KG1 (cell line): ENCODE measurements around the gene C2CD2.

Experiments used
- DNase-seq: peaks from one replicate; lab custom pipeline; 2025; lab: John Stamatoyannopoulos, UW

The C2CD2 gene

DNA sequence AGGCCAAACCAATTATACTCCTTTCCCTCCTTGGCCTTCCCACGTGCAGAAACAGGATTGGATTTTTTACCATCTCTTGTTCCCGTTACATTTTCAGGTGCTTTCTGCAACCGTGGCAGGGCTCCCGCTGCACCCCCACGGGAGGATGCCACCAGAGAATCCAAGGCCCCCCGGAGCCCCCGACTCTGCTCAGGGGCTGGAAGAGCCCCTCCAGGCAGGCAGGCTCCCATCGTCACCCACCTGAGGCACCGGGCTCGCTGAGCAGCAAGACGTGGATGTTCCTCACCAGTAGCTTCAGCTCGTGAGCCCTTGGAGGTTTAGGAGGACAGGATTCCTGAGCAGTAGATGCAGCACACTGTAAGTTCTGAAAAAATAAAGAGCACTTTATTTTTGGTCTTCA lies 39.5 kb downstream of the C2CD2 start:
- no peak for DNase-seq

DNA sequence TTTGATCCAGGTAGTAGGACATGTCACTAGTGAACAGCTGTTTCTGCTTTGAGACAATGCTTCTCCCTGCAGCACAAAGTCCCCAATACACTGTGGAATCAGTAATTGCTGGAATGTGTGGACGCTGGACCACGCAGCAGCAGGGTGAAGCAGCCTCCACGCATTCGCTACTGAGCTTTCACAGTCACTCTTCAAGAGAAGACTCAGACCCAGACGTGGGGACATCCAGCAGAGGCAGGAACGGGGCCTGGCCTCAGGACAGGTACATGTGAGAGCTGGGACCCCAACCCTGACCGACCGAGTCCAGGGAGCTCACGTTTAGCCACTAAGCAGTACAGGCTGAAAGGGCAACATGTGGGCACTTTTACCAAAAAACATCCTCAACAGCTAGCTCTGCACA lies 40.6 kb downstream of the C2CD2 start:
- DNase-seq, result no peak

DNA sequence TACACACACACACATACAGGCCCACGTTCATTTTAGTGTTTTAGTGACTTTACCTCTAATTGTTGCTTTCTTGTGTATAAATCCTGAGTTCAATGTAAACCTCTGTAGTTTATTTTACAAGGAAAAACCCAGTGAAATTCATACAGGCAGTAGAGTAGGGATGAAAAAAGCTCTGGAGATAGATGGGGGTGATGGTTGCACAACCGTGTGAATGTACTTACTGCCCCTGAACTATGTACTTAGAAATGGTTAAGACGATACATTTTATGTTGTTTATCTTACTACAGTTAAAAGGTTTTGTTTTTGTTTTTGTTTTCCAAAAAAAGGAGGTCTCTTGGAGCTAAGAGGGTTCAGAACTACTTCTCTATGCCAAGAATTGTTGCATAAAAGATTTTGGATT lies 45.0 kb downstream of the C2CD2 start:
- no peak for DNase-seq

DNA sequence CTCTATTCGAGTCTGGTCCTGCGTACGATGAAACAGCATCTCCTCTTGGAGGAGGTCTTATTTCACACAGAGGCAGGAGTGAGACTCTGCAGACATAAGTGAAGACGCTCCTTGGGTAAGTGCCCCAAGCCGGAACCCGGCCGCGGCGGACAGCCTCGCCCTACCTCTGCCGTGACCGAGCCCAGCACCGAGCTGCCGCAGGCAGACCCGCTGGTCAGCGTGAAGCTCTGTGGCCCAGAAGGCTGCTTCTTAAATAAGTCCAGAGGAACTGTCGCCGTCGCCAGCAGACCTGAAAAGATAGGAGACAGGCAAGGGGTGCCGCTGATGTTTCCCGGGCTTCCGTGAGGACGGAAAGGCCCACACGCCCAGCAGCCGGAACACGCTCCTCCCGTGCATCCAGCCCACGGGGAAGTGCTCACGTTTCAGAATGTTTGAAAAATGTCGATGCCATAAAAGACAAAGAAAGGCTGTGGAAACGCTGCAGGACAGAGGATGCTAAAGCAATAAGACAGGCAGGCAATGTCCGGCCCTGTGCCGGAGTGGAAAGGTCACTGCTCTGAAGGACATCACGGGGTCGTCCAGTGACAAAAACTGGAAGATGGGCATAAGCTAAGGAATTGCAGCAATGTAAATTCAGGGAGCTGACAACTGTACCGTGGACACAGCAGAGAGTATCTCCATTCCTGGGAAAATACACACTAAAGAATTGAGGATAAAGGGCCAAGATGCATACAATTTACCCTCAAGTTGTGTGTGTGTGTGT lies 46.1 kb downstream of the C2CD2 start:
- no peak for DNase-seq

DNA sequence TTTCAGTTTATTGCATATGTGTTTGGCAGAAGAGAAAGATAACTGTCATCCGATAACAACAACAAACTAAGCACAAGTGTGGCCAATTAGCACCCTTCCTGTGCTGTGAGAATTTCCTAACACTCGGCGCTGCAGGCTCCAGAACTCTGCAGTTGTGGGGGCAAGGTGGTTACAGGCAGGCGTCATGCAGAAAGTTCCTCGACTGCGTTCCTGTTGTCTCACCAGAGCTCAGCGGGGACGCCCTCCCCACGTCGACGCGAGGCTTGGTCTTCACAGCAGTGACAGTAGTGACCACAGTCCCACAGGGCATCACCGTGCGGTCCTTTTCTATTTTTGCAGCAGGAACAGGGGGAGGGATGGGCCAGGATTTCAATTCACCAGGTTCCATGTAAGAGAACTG lies 47.0 kb downstream of the C2CD2 start:
- DNase-seq, result no peak

DNA sequence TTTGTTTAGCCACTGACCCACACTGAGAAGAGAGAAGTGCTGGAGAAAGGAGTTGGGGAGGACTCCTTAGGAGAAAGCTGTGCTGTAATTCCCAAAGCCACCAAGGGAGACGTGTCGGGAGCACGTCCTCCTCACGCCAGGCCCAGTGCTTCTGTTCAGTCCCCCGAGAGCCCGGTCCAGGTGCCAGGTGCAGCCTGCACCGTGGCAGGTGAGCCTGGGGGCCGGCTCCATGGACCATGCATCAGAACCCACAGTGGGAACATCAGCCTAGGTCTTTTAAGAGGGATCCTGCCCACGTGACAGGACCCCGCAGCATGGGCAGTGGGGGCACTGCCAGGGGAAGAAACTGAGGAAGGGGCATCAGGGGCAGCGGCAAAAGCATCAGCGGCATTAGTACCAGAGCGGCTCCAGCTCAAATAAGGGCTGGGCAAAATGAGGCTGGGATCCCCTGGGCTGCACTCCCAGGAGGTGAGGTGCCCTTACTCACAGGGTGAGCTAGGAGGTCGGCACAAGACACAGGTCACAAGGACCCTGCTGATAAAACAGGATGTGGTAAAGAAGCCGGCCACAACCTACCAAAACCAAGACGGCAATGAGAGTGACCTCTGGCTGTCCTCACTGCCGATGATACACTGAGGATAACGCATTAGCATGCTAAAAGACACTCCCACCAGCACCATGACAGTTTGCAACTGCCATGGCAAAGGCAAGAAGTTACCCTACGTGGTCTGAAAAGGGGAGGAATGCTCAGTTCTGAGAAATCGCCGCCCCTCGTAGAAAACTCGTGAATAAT lies 50.1 kb downstream of the C2CD2 start:
- no peak for DNase-seq

DNA sequence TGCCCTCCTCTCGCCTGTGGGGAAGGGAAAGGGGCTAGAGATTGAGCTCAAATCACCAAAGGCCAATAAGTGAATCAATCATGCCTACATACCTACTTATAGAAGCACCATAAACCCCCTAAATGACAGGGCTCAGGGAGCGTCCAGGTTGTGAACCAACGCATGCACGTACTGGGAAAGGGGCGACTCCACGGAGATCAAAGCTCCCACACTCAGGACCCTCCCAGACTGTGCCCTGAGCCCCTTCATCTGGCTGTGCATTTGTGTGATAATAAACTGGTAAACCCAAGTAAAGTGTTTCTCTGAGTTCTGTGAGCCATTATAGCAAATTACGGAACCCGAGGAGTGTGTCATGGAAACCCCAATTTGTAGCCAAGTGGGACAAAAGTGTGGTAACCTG lies 50.9 kb downstream of the C2CD2 start:
- no peak for DNase-seq

DNA sequence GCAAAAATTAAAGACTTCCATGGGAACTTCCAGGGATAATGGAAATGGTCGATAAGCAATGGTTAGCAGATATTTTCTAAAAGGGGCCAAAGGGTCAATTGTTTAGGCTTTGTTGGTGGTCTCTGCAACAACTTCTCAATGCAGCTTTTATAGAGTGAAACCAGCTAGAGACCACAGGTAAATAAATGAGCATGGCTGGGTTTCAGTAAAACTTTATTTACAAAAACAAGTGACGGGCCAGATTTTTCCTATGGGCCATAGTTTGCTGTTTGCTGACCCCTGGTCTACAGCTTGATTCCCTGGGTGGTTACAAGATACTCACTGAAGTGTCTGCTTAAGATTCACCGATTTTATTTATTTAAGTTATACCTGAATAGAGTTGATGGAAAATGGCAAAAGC lies 52.0 kb downstream of the C2CD2 start:
- no peak for DNase-seq

DNA sequence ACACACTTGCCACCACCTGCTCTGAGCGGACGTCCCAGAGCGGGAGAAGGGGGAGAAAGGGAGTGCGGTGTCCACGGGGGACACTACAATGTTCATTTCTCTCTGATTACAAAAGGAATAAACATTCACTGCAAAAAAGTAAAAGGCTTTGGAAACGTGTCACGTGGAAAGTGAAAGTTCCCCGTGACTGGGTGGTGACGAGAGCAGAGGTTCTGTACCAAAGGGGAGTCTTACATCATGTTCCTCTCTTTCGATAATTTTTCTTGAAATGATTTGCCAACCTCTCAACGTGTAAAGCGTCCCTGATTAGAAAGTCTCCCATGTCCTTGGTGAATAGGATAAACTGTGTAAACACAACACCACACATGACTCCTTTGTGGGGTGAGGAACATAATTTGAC lies 52.7 kb downstream of the C2CD2 start:
- DNase-seq, result no peak

DNA sequence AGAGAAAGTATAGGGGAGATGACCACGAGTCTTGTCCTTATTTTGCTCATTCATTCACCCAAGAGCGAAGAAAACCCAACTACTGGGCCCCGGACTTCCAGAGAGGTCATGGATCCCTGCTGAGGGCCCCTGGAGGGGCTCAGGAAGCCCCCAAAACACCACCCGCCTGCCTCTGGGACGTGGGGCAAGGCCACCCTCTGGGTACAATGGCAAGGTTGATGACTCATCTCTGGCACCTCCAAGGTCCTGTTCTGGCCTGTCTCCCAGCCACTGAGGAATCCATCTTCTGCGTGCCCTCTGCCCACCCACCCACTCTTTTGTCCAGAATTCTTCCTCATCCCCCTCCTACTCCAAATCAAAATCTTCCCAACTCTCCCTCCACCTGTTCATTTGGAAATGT lies 53.4 kb downstream of the C2CD2 start:
- no peak for DNase-seq

DNA sequence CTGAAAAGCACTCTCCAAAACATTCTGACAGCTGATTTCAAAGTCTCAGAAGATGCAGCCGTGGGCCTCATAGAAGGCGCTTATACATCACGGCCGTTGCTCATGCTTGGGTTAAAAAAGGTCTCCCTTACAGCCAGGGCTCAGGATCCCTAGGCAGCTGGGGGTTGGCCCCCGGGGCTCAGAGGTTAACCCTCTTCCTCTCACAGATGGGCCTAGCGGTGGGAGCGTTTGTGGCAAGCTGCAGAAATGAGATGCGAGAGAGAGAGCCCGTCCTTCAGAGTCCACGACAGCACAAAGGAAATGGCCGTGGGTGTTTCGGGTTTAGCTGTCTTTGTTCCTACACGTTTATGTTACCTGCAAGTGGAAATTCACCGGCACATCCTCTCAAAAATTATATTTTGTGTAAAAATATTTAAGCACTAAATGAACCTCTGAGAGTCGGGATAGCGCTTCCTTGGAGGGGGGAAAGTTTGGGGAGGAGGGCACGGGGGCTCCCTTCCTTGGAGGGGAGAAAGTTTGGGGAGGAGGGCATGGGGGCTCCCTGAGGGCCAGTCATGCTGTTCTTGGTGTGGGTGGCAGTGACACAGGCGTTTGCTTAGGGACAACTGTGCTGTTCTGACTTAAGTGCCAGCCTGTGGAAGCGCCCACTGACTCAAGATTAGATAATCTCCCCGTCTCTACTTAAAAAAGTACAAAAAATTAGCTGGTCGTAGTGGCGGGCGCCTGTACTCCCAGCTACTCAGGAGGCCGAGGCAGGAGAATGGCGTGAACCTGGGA lies 54.2 kb downstream of the C2CD2 start:
- DNase-seq, result peak; percentile 74

DNA sequence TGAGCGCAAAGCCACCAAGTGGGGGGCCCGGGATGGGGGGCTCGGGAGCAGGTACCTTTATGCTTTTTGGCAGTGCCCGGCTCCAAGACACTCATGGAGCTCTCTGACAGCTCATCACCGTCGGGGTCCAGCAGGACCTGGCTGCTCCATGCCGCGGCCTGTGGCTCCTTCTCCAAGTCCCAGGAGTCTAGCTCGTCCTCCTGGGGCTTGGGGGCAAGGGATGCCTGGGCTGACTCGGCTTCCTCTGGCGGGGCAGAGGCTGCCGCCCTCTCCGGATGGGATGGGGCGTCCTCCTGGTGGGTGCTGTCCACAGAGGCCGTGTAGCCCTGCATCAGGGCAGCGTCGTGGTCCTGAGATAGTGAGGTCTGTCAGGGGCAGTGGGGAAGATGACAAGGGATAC lies 54.8 kb downstream of the C2CD2 start:
- no peak for DNase-seq

DNA sequence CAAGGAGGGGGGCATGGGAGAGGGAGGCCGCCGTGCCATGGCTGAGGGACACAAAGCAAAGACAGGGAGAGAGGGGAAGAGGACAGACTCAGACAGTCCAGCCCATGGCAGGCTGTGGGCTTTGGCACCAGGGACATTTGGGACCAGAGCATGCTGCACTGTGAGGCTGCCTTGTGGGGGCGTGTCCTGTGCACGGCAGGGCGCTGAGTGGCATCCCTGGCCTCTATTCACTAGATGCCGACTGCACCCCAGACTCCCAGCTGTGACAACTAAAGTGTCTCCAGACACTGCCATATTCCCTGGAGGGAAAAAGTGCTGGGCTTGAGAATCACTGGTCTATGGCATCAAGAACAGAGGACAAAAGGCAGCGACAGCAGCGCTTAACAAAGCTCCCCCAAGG lies 56.1 kb downstream of the C2CD2 start:
- DNase-seq, result no peak

DNA sequence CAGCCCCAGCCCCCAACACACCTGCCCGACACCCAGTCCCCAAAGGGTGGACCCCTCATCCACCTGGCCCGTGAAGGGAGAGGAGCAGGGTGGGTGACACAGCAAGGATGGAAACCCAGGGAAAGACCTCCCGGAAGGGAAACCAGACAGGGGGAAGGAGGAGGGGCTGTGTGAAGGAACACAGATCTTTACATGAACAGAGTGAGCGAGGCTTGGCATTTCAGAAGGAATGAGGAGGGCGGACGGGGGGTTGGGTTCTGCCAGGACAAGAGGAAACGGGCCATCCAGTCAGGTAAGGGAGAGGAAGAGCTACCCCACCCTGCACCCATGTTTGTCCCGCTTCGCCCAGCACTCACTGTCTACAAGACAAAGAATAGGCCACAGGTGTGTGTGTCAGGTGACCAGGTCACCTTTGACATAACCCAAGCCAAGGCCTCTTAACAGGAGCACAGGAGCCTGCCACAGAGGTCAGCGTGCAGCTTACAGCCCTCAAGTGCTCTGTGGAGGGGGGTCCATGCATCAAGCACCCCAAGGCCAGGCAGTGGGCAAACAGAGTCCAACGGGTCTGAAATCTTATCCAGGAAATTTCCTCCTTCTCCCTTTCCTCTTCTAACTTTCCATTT lies 56.7 kb downstream of the C2CD2 start:
- no peak for DNase-seq

DNA sequence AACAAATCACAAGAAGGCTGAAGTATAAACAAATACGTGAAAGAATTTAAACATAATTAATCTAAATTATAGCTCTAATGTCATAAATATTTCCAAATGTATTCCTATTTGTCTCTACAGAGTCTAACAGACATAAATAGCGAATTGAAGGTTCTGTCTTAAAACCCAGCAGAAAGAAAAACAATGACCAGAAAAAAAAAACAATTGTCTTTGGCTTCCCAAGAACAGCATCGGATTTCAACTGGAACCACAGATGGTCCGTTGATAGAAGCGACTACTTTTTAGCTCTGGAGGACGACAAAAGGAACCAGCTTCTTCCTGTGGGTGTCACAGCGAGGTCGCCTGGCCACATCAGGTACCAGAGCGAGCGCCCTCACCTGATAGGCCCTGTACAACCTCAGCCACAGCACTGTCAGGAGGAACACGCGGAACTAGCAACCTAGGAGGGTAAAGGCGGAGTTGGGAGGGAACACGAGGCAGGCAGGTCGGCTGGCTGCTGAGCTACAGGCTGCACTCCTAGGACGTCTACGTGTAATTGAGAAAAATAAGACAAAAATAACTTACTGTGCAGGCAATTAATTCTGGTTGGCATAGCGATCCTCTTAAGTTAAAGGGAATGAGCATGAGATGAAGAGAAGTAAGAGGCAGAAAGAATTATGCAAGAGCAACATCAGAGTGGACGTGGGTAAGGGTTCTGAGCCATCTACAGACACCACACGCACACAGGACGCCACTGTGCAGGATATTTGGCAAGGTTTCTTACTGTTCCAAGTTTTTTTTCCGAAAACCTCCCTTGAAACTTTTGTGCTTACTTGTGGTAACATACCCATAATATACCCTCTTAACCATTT lies 58.0 kb downstream of the C2CD2 start:
- DNase-seq, result peak; percentile 62

DNA sequence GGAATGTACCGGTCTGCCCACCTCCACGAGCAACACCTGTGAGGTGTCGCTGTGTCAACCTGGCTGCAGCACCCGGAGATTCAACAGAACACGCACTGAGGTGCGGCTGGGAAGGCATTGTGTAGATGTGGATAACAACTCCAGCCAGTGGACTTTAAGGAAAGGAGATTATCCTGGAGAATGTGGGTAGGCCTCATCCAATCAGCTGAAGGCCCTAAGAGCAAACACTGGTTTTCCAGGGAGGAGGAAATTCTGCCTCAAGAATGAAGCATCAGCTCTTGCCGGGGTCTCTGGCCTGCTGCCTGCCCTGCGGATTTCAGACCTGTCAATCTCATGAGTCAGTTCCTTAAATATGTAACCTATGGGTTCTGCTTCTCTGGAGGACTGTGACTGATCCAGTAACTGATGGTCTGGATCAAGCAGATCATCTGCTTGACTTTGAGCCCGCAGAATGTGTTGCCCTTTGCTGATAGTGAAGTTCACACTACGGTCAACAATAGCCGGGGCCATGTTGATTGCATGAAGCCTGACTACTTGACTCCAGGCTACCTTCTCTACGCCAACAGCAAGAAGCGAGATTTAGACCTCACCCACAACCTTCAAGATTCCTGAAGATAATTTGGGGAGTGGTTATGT lies 58.8 kb downstream of the C2CD2 start:
- peak; percentile 25 for DNase-seq

DNA sequence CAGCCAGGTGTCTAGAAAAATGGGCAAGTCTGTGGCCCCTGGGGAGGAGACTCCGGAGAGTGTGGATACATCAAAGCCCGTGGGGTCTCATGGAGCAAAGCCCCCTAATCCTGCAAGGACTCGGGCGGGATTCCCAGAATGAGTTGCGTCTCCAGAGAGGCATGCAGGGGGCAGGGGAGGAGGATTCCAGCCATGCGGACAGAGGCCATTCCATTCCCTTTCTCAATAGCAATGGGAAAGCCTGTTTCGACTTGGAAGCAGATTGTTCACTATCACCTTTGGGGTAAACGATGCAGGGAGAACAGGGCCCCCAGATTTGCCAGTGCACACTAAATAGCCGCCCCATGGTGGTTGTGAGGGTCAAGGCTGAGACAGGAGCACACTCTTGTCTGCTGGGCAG lies 59.3 kb downstream of the C2CD2 start:
- no peak for DNase-seq

DNA sequence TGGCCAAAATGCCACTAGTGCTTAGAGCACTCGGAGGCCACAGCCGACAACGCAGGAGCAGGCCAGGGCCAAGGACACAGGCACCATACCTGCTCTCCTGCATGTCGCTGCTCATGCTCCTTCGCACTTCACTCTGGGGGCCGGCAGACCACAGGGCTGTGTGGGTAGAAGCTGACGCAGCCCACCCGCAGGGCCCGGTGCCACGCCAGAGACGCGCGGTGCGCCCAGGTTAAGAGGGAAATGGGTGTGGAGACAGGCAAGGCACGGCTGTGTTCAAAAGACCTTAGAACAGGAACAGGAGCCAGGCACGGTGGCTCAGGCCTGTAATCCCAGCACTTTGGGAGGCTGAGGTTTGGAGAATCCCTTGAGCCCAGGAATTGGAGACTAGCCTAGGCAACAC lies 61.1 kb downstream of the C2CD2 start:
- DNase-seq, result no peak

DNA sequence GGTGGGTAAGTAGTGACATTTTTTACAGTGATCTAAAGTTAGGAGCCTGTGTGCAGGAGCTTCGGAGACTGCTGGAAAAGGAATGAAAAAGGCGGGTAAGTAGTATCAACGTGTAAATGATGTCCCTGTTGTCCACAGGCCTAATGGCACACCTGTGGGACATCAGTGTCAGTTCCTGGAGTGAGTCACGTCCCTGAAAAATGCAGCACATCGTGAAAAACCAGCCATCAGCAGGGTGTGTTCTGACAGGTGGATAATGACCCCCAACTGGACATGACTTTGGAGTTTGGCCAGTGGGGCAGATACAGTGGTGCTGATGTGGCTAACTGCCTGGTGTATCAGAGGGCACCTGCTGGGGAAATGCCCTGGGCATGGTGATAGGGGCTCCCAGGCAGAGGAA lies 62.7 kb downstream of the C2CD2 start:
- no peak for DNase-seq

DNA sequence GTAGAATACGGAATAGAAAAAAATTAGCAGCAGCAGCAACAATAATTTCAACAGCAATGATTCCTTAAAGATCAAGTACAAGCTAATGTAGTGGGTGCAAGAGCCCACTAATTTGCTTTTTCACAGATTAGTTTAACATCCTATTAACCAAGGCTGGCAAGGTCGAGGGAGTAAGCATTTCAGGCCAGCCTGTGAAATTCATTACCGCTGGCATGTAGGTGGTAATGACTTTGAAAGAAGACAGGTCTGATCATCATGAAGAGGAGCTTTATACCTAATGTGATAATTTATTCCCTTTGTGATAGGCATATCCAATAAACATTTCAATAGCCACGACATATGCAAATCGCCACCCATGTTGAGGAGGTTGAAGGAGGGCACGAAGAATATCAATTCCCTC lies 63.5 kb downstream of the C2CD2 start:
- DNase-seq, result no peak

DNA sequence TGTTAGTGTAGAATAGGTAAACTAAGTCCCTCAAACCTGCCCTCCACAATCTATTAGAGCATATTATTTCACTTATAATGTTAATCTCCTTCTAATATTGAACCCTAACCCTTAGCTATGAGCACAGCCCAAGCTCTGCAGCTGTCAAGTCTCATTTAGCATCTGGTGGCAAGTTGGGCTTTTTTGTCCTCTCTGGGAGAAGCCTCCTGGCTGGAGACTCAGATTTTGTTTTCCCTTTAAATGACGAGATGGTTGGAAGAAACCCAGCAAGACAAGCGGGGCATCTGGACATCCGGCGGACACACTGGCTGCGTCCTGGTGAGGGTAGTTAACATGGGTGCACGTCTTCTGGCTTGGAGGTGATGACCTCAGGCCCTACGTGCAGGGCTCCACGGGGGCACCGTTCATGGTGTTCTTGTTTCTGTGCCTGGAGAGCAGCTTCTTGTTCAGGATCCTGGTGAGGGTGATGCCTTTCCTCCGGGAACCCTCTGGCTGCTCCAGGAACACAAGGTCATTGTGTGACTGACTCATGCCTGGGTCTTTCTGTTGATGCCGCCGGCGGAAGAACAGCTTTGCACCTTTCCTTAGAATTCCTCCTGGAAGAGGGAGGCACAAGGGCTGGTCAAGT lies 65.0 kb downstream of the C2CD2 start:
- no peak for DNase-seq
